Fibroblast of villous mesenchyme (primary cell): ENCODE measurements around the gene TVP23B. TPM values are rescaled to one million over a fixed set of nuclear protein-coding genes. Genes with fewer than 3 reads are reported as not detected.
A peak's percentile ranks its signal among the peaks of the same experiment; 100 is the strongest.
"Not testable (repeated sequence)": the region's sequence is repeated elsewhere in the genome, so short reads cannot be mapped to it uniquely, and the experiment has no call there.

Experiments
- DNase-seq: peaks from one replicate; pipeline ENCODE4 v3.0.0-alpha.2; 2010; ENCODE audit warnings: low read depth
- H3K4me3 ChIP-seq: 2 replicates; pipeline ENCODE4 v1.5.1; 2011; ENCODE audit warnings: low read depth, mild to moderate bottlenecking, low read length
- CTCF ChIP-seq: IDR thresholded peaks from 2 replicates; pipeline ENCODE4 v1.5.1; 2012; ENCODE audit warnings: low read depth, mild to moderate bottlenecking, low read length; ENCODE audit not compliant: insufficient read depth
- total RNA-seq: library from RNA; depleted of rRNA; stranded (reverse); fragments of >200 nt; gene quantifications from 2 replicates; pipeline ENCODE4 v1.2.3, GENCODE V29; 2012

TVP23B gene
- total RNA-seq, 1 donor, result 92.8 TPM

- TF ChIP-seq CTCF, result no peak
- DNase-seq, result no peak
- H3K4me3 ChIP-seq, result no peak overlapping the region
Observed at GRCh38 chr17:18772471-18772870, 8.5 kb upstream of the TVP23B start.

GRCh38 chr17:18781805-18782204 is 822 bp downstream of the TVP23B start:
- peak overlapping the region; percentile 56 for H3K4me3 ChIP-seq
- peak; percentile 2 for DNase-seq

GRCh38 chr17:18785933-18786332 is 5.0 kb downstream of the TVP23B start:
- not testable (repeated sequence) for H3K4me3 ChIP-seq, DNase-seq

- not testable (repeated sequence) for DNase-seq, H3K4me3 ChIP-seq
Observed at GRCh38 chr17:18786890-18787289, 5.9 kb downstream of the TVP23B start.

GRCh38 chr17:18791402-18791801 is 10.4 kb downstream of the TVP23B start:
- H3K4me3 ChIP-seq, DNase-seq: not testable (repeated sequence)

GRCh38 chr17:18794841-18795240 is 13.9 kb downstream of the TVP23B start:
- not testable (repeated sequence) for H3K4me3 ChIP-seq
- peak; percentile 57 for DNase-seq

- DNase-seq, H3K4me3 ChIP-seq: not testable (repeated sequence)
Observed at GRCh38 chr17:18796887-18797286, 15.9 kb downstream of the TVP23B start.

- DNase-seq, H3K4me3 ChIP-seq: not testable (repeated sequence)
Observed at GRCh38 chr17:18803458-18804245, 22.7 kb downstream of the TVP23B start.

- not testable (repeated sequence) for H3K4me3 ChIP-seq, DNase-seq
Observed at GRCh38 chr17:18815924-18816323, 34.9 kb downstream of the TVP23B start.

GRCh38 chr17:18816489-18817371 is 35.7 kb downstream of the TVP23B start:
- H3K4me3 ChIP-seq, result not testable (repeated sequence)
- peak; percentile 56 for TF ChIP-seq CTCF
- DNase-seq, result peak; percentile 77

- DNase-seq, H3K4me3 ChIP-seq: not testable (repeated sequence)
Observed at GRCh38 chr17:18821430-18821829, 40.4 kb downstream of the TVP23B start.

GRCh38 chr17:18827613-18828012 is 46.6 kb downstream of the TVP23B start:
- H3K4me3 ChIP-seq, DNase-seq: not testable (repeated sequence)
